Activated naive CD8-positive, alpha-beta T cell treated with anti-CD3 and anti-CD28 coated beads, Interleukin-2, amount 50 U/mL, for 16 hours (primary cell): ENCODE results near the gene PLCB4.
"Not testable (repeated sequence)": the region's sequence is repeated elsewhere in the genome, so short reads cannot be mapped to it uniquely, and the experiment has no call there.

Experiments
- DNase-seq: peaks from one replicate; pipeline ENCODE4 v3.0.0-alpha.2; 2020; ENCODE audit warnings: low read depth, low spot score

Gene PLCB4

GRCh38 chr20:9360431-9360830, 291.5 kb downstream of the PLCB4 start:
- no peak for DNase-seq

GRCh38 chr20:9363673-9364072, 294.8 kb downstream of the PLCB4 start:
- DNase-seq, result no peak

GRCh38 chr20:9367328-9367727, 298.4 kb downstream of the PLCB4 start:
- no peak for DNase-seq

- no peak for DNase-seq
These were observed 298.9 kb downstream of the PLCB4 start for GRCh38 chr20:9367746-9368145.

GRCh38 chr20:9368893-9369292, 300.0 kb downstream of the PLCB4 start:
- no peak for DNase-seq

GRCh38 chr20:9369557-9369956, 300.7 kb downstream of the PLCB4 start:
- DNase-seq, result no peak

GRCh38 chr20:9374072-9374471, 305.2 kb downstream of the PLCB4 start:
- no peak for DNase-seq

- DNase-seq, result no peak
These were observed 305.6 kb downstream of the PLCB4 start for GRCh38 chr20:9374480-9374879.

GRCh38 chr20:9375221-9375681, 306.4 kb downstream of the PLCB4 start:
- DNase-seq, result no peak

- no peak for DNase-seq
These were observed 308.1 kb downstream of the PLCB4 start for GRCh38 chr20:9377007-9377406.

GRCh38 chr20:9385345-9386310, 316.7 kb downstream of the PLCB4 start:
- DNase-seq, result not testable (repeated sequence)

GRCh38 chr20:9388160-9388812, 319.4 kb downstream of the PLCB4 start:
- no peak for DNase-seq

- DNase-seq, result no peak
These were observed 319.9 kb downstream of the PLCB4 start for GRCh38 chr20:9388813-9389161.

- DNase-seq, result no peak
These were observed 320.5 kb downstream of the PLCB4 start for GRCh38 chr20:9389346-9389745.

- no peak for DNase-seq
These were observed 321.6 kb downstream of the PLCB4 start for GRCh38 chr20:9390441-9390840.

GRCh38 chr20:9392892-9393857, 324.3 kb downstream of the PLCB4 start:
- DNase-seq, result no peak

- no peak for DNase-seq
These were observed 327.1 kb downstream of the PLCB4 start for GRCh38 chr20:9395971-9396370.

- no peak for DNase-seq
These were observed 329.0 kb downstream of the PLCB4 start for GRCh38 chr20:9397928-9398327.

GRCh38 chr20:9398882-9399281, 330.0 kb downstream of the PLCB4 start:
- no peak for DNase-seq

- no peak for DNase-seq
These were observed 330.4 kb downstream of the PLCB4 start for GRCh38 chr20:9399322-9399721.

- no peak for DNase-seq
These were observed 331.5 kb downstream of the PLCB4 start for GRCh38 chr20:9400171-9401025.
